ENCODE measurements around the gene SUZ12. TPM values are rescaled to one million over a fixed set of nuclear protein-coding genes. Genes with fewer than 3 reads are reported as not detected.
"Not testable (repeated sequence)": the region's sequence is repeated elsewhere in the genome, so short reads cannot be mapped to it uniquely, and the experiment has no call there.

The SUZ12 gene
- total RNA-seq, 1 donor from 2014 or later: 30.3 TPM

GRCh38 chr17:31908386-31908785 is 28.4 kb upstream of the SUZ12 start:
- TF ChIP-seq, protein P1, sequence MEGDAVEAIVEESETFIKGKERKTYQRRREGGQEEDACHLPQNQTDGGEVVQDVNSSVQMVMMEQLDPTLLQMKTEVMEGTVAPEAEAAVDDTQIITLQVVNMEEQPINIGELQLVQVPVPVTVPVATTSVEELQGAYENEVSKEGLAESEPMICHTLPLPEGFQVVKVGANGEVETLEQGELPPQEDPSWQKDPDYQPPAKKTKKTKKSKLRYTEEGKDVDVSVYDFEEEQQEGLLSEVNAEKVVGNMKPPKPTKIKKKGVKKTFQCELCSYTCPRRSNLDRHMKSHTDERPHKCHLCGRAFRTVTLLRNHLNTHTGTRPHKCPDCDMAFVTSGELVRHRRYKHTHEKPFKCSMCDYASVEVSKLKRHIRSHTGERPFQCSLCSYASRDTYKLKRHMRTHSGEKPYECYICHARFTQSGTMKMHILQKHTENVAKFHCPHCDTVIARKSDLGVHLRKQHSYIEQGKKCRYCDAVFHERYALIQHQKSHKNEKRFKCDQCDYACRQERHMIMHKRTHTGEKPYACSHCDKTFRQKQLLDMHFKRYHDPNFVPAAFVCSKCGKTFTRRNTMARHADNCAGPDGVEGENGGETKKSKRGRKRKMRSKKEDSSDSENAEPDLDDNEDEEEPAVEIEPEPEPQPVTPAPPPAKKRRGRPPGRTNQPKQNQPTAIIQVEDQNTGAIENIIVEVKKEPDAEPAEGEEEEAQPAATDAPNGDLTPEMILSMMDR (IDR thresholded peaks at IDR 0.05; ENCODE audit: unreplicated experiment): no peak
- peaks cover 19% of the 10 kb centered on the region for H3K4me1 Mint-ChIP-seq

DNA sequence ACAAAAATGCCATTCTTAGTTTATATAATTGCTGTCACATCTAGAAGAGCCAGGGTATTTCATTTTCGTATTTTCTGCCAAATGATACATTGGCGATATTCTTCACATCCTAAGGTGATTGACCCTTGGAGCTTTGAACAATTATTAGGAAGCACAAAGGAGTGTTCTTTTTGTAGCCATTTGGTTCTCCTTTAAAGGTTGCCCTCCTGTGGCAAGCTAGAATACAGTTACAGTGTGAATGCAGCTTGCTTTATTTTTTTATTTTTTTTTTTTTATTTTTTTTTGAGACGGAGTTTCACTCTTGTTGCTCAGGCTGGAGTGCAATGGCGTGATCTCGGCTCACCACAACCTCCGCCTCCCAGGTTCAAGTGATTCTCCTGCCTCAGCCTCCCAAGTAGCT is 24.1 kb upstream of the SUZ12 start:
- not testable (repeated sequence) for H3K9me3 Mint-ChIP-seq; DNase-seq (ENCODE audit: low spot score in 2 of 2, unreplicated experiment in 2 of 2); H3K36me3 Mint-ChIP-seq; H3K27ac Mint-ChIP-seq; H3K4me3 Mint-ChIP-seq; H3K27me3 Mint-ChIP-seq (ENCODE audit: low read depth)
- H3K4me1 Mint-ChIP-seq: peaks cover 10% of the 10 kb centered on the region

More at GRCh38 chr17:31908386-31908785, 28.4 kb upstream of the SUZ12 start:
- no peaks in the 10 kb centered on the region for H3K27me3 Mint-ChIP-seq (ENCODE audit: low read depth)
- no peak for DNase-seq (ENCODE audit: low spot score in 2 of 2, unreplicated experiment in 2 of 2)
- H3K4me3 Mint-ChIP-seq: no peak overlapping the region
- no peak overlapping the region for H3K27ac Mint-ChIP-seq
- H3K36me3 Mint-ChIP-seq: no peaks in the 10 kb centered on the region
- no peaks in the 10 kb centered on the region for H3K9me3 Mint-ChIP-seq

- TF ChIP-seq, protein P1 (IDR thresholded peaks at IDR 0.05; ENCODE audit: unreplicated experiment): no peak
- H3K27me3 Mint-ChIP-seq (ENCODE audit: low read depth): no peaks in the 10 kb centered on the region
- H3K4me3 Mint-ChIP-seq: no peak overlapping the region
- no peaks in the 10 kb centered on the region for H3K36me3 Mint-ChIP-seq
- H3K27ac Mint-ChIP-seq: no peak overlapping the region
- no peaks in the 10 kb centered on the region for H3K9me3 Mint-ChIP-seq
- H3K4me1 Mint-ChIP-seq: no peaks in the 10 kb centered on the region
- DNase-seq (ENCODE audit: low spot score in 2 of 2, unreplicated experiment in 2 of 2): no peak
These were observed 21.2 kb upstream of the SUZ12 start for GRCh38 chr17:31915456-31916100.

GRCh38 chr17:31916491-31917064 is 20.2 kb upstream of the SUZ12 start:
- H3K27ac Mint-ChIP-seq: no peak overlapping the region
- no peaks in the 10 kb centered on the region for H3K9me3 Mint-ChIP-seq
- H3K4me1 Mint-ChIP-seq: no peaks in the 10 kb centered on the region
- no peak overlapping the region for H3K4me3 Mint-ChIP-seq
- no peak for DNase-seq (ENCODE audit: low spot score in 2 of 2, unreplicated experiment in 2 of 2)
- no peaks in the 10 kb centered on the region for H3K27me3 Mint-ChIP-seq (ENCODE audit: low read depth)
- TF ChIP-seq, protein P1 (IDR thresholded peaks at IDR 0.05; ENCODE audit: unreplicated experiment): no peak
- no peaks in the 10 kb centered on the region for H3K36me3 Mint-ChIP-seq

DNA sequence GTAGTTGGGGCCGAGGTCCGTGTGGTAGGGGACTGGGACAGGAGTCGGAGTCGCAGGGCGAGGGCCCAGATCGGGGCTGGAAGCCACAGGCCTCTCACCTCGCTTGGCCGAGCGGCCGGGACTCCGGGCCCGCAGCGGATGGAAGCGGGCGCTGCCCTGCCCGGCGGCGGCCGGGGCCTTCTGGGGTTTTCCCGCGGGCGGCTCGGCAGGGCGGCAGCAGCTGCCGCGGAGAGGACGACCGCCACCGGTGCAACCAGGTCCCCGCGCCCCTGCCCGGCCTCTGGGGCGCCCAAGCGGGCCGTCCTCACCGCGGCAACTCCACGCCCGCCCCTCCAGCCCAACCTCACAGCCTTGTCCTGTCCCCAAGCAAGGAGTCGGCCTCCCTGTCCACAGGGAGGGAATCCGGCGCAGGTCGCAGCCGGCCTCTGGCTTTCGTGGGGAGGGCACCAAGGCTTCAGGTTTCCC is 19.7 kb upstream of the SUZ12 start:
- H3K27me3 Mint-ChIP-seq (ENCODE audit: low read depth): no peaks in the 10 kb centered on the region
- H3K27ac Mint-ChIP-seq: no peak overlapping the region
- H3K4me3 Mint-ChIP-seq: no peak overlapping the region
- no peak for DNase-seq (ENCODE audit: low spot score in 2 of 2, unreplicated experiment in 2 of 2)
- no peaks in the 10 kb centered on the region for H3K36me3 Mint-ChIP-seq
- no peaks in the 10 kb centered on the region for H3K9me3 Mint-ChIP-seq
- no peaks in the 10 kb centered on the region for H3K4me1 Mint-ChIP-seq
- TF ChIP-seq, protein P1 (IDR thresholded peaks at IDR 0.05; ENCODE audit: unreplicated experiment): no peak

DNA sequence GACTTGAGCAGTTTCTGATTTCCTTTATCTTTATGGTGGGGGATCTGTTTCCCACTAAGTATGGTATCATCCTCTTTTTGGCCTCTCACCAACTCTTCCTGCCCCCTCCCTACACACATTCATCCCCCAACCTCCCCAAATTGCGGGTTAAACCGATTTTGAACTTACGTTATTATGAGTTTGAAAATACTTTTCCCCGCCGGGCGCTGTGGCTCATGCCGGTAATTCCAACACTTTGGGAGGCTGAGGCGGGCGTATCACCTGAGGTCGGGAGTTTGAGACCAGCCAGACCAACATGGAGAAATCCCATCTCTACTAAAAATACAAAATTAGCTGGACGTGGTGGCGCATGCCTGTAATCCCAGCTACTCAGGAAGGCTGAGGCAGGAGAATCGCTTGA is 19.1 kb upstream of the SUZ12 start:
- H3K36me3 Mint-ChIP-seq: not testable (repeated sequence)

More for the DNA sequence above, 19.1 kb upstream of the SUZ12 start:
- H3K27me3 Mint-ChIP-seq (ENCODE audit: low read depth); DNase-seq (ENCODE audit: low spot score in 2 of 2, unreplicated experiment in 2 of 2); H3K4me3 Mint-ChIP-seq; H3K9me3 Mint-ChIP-seq; H3K4me1 Mint-ChIP-seq; H3K27ac Mint-ChIP-seq: not testable (repeated sequence)

All from mesothelial cell of epicardium (in vitro differentiated cells).